Astrocyte (in vitro differentiated cells and primary cell): ENCODE measurements around the gene MT3.

ENCODE experiments used
- EZH2 ChIP-seq: IDR thresholded peaks from 2 replicates; pipeline ENCODE4 v1.6.1; 2012; ENCODE audit warnings: mild to moderate bottlenecking, low read length, inconsistent platforms; ENCODE audit not compliant: insufficient read depth
- TF ChIP-seq, protein P1 (sequence below): IDR thresholded peaks from 2 replicates; pipeline ENCODE4 v1.5.1; 2011; ENCODE audit warnings: low read depth, mild to moderate bottlenecking, inconsistent platforms, low read length, moderate library complexity; ENCODE audit not compliant: insufficient read depth

DNA sequence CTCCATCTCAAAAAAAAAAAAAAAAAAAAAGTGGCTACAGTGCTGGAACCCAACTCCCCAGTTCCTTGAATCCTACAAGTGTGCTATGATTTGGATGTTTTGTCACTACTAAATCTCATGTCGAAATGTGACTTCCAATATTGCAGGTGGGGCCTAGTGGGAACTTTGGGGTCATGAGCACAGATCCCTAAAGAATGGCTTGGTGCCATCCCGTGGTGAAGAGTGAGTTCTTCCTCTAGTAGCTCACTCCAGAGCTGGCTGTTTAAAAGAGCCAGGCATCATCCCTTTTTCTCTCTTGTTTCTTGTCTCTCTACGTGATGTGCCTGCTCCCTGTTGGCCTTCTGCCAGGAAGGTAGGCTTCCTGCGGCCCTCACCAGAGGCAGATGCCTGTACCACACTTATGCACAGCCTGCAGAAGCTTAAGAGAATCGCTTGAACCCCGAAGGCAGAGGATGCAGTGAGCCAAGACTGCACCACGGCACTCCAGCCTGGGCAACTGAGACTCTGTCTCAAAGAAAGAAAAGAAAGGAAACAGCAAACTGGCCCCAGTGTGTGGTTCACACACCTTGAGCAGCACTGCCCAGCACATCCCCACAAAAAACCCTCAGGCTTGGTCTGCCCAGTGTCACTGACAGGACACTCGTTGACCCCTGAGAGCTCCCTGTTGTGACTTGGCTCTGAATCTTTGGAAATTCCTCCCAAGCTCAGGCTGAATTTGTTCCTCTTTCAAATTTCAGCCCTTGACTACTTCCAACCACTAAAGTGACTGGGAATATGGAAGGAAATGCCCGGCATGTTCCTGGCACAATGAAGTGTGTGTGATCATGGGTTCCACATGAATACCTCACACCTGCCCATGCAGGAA is 39.4 kb downstream of the MT3 start:
- TF ChIP-seq, protein P1, sequence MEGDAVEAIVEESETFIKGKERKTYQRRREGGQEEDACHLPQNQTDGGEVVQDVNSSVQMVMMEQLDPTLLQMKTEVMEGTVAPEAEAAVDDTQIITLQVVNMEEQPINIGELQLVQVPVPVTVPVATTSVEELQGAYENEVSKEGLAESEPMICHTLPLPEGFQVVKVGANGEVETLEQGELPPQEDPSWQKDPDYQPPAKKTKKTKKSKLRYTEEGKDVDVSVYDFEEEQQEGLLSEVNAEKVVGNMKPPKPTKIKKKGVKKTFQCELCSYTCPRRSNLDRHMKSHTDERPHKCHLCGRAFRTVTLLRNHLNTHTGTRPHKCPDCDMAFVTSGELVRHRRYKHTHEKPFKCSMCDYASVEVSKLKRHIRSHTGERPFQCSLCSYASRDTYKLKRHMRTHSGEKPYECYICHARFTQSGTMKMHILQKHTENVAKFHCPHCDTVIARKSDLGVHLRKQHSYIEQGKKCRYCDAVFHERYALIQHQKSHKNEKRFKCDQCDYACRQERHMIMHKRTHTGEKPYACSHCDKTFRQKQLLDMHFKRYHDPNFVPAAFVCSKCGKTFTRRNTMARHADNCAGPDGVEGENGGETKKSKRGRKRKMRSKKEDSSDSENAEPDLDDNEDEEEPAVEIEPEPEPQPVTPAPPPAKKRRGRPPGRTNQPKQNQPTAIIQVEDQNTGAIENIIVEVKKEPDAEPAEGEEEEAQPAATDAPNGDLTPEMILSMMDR: no peak
- TF ChIP-seq EZH2: no peak
